Measurements from ENCODE around the gene TBX4.

Gene TBX4

GRCh38 chr17:61467416-61468262 lies 15.4 kb downstream of the TBX4 start:
- no peak for DNase-seq

DNA sequence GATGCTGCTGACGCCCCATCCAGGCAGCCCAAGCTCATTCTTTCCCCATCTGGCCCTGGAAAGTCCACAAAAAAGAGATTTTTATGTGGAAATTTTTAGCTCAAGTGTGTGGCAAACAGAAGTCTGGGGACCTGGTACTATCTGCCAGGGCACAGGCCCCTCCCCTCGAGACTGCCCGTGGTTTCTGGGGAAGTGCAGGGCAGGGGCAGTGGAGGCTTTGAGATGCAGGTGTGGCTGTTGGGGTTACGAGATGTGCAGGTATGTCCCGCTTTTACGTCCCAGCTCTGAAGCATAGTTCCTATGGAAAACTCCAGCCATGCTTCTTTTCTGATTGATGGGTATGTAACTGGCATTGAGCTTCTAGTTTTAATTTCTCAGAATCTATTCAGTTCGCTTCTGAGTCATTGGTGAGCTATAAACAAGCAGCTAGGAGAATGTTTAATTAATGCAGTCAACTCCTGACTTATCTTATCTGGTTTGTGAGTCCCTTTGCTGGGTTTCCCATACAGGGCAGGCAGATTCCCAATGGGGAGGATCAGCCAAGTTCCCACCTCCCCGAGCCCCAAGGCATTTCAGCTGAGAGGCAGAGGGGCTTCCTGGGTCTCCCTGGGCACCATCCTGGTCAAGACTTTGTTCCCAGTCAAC lies 16.2 kb downstream of the TBX4 start:
- DNase-seq = no peak

DNA sequence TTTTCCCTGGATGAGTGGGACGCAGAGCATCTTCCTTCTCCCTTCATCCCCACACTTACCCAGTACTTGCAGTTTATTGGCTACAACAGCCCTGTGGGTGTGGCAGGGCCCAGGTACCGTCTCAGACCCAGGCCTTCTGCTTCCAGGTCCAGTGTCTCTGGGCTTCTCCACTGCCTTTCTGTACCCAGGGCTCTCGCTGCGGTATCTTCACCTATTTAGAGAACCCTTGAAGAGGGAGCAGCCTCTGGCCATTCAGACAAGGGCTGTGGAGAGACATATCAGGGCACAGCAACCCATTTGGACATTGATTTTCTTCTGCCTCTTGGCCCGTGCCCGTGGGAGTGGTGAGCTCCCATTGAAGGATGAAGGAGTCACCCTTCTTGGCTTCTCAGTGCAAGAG lies 17.3 kb downstream of the TBX4 start:
- DNase-seq = no peak

DNA sequence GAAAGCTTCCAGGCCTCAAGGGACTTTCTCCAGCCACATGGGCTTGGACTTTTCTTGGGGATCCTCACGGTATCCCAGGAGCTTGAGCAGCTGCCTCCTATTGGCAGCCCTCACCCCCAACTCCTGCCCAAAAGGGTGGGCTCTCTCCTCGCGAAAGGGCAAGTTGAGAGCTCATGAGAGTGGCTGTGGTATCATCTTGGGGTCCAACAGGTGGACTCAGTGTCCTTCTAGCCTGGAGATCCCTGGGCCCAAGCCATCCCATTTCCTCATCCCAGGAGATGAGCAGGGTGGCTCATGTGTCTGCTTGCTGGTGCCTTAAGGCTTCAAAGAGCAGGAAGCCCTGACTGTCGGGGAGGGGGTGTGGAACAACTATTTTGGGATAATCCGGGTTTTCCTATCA lies 17.7 kb downstream of the TBX4 start:
- DNase-seq = no peak

- no peak for DNase-seq
Measured at GRCh38 chr17:61470530-61471136, 18.4 kb downstream of the TBX4 start.

DNA sequence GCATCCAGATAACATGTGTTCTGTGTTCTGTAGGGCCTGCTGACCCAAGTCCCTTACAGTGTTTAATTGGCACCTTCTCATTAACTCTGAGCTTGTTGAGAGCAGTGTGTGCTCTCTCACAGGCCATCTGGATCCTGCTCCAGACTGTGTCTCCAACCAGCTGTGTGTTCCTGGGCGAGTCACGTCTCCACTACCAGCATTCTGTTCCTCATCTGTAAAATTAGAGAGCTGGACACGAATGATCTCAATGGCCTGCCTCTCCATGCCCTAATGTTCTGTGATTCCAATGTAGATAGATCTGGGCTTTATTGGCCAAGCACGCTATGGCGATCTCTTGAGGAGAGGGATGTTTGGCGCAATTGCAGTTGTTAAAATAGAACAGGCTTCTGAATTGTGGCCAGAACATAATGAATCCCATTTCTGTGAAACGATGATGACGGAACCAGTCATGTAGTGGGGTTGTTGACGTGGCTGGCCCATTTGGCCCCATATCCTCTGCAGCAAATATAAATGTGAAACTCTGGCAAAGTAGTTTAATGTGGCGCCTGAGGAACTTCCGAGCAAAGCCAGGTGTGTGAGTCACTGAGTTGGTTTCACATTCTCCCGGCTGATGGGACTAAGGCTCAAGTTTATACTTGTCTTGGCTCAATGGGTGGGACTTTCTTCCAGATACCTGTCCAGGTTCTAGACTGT lies 22.2 kb downstream of the TBX4 start:
- DNase-seq = no peak

GRCh38 chr17:61474934-61475333 lies 22.7 kb downstream of the TBX4 start:
- no peak for DNase-seq

- DNase-seq = peak; percentile 7
Measured at GRCh38 chr17:61475726-61476125, 23.5 kb downstream of the TBX4 start.

GRCh38 chr17:61476476-61477203 lies 24.4 kb downstream of the TBX4 start:
- peak; percentile 10 for DNase-seq

- peak; percentile 41 for DNase-seq
Measured at GRCh38 chr17:61477204-61477834, 25.1 kb downstream of the TBX4 start.

GRCh38 chr17:61478026-61478789 lies 26.0 kb downstream of the TBX4 start:
- DNase-seq = peak; percentile 14

GRCh38 chr17:61478790-61479492 lies 26.7 kb downstream of the TBX4 start:
- DNase-seq = peak; percentile 9

GRCh38 chr17:61479493-61480413 lies 27.5 kb downstream of the TBX4 start:
- DNase-seq = peak; percentile 12

DNA sequence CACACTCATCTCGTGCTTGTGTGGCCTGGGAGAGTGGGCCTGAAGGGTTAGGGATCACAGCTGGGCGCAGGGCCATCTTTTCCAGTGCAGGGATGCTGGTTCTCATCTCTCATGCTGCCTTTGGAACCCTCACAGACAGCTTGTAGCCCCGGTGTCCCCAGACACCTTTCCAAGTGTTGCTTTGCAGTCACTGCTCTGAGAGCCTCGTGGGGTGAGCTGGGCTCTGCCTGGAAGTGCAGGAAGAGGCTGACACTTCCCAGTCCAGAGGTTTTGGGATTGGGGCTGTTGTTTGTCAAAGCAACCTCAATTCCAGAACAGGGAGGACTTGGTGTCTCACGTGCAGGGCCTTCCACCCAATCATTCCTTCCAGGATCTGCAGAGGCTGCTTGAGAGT lies 28.2 kb downstream of the TBX4 start:
- DNase-seq = no peak

DNA sequence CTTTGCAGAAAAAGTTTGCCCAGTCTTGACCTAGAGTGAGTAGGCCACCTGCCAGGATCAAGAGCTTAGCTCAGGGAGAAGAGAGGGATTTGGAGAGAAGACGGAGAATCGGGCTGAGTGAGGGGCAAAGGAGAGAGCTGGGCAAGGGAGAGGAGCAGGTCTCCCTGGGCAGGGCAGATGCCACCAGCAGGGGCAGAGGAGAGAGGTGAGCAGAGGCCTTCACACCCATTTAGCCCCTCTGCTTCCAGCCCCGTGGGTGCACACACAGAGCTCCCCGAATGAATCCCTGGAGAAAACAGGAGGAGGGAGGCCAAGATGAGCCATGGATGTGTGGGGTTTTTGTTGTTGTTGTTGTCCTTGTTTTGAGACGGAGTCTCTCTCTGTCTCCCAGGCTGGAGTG lies 29.2 kb downstream of the TBX4 start:
- DNase-seq = peak; percentile 8

DNA sequence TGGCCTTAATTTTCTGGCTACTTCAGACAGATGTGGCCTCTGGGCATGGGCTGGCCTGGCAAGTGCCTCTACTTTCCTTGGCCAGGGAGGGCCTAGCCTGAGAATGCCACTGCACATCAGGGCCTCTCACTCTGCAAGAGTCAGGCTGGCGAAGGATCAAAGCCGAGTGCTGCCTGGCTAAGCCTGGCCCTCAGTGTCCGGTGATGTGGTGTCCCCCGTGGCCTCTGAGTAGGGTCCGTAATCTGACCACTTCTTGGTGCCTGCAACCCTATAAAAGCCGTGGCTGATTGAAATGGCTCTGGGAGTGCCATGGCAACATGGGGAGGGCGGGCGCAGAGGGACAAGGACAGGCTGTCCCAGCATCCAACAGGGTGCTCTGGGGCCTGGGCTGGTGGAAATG lies 30.2 kb downstream of the TBX4 start:
- peak; percentile 19 for DNase-seq

DNA sequence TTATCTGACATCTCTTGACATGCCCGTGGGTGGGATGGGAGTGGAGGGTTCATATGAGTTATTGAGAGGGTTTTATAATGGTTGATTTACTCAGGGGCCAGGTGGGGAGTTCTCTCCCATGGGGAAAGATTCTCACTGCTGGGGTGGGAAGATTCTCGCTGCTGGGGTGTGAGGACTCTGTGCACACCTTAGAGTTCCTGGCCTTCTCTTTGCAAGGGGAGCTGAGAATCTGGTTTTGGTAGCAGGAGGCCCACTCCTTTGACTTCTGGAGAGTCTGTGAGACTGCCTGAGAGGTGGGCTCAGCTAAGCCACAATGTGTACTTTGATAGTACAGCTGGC lies 31.5 kb downstream of the TBX4 start:
- no peak for DNase-seq

GRCh38 chr17:61484174-61484573 lies 32.0 kb downstream of the TBX4 start:
- DNase-seq = no peak

GRCh38 chr17:61485067-61485775 lies 33.0 kb downstream of the TBX4 start:
- no peak for DNase-seq
